ENCODE results near the gene COL27A1. TPM values are rescaled to one million over a fixed set of nuclear protein-coding genes. Genes with fewer than 3 reads are reported as not detected.
A peak's percentile ranks its signal among the peaks of the same experiment; 100 is the strongest.

COL27A1 gene
- polyA plus RNA-seq, 2 of the 4 experiments (the other 2 are of a cell fraction), result 6.9 to 20.6 TPM

- H3K27ac ChIP-seq, result no peak overlapping the region
- no peak for DNase-seq (ENCODE audit: low read depth in 1 of 2, low spot score in 1 of 2)
- H3K4me3 ChIP-seq, result no peak overlapping the region
- ChIA-PET CTCF (interaction anchor here (0.6 to 3.0 kb wide), 8 partner anchors 24 to 633 kb away, joined by 3 to 17 read pairs (median 4); no protein-coding TSS in a partner anchor), POLR2A (no interaction called here)
- no peak for FAIRE-seq
- 84% methylated on average over 8 of the region's 8 CpGs for WGBS (ENCODE audit: missing lambda C conversion rate)
- TF ChIP-seq JUNB (IDR thresholded peaks at IDR 0.05), result no peak
- TF ChIP-seq RARB (CRISPR knock-in tag; IDR thresholded peaks at IDR 0.05), result no peak
- TF ChIP-seq HOXB5 (CRISPR knock-in tag; IDR thresholded peaks at IDR 0.05), result no peak
- no peak for TF ChIP-seq ZNF302 (CRISPR knock-in tag; IDR thresholded peaks at IDR 0.05)
- H3K4me2 ChIP-seq, result no peak overlapping the region
- H3K4me1 ChIP-seq, result peaks cover 7% of the 10 kb centered on the region; the same call in 2 of the 3 replicates
- H3K9me3 ChIP-seq, result no peaks in the 10 kb centered on the region
- ATAC-seq, result peak; percentile 25 to 34; a peak in 3 of 6 replicates
Observed at GRCh38 chr9:114314881-114315722, 159.8 kb downstream of the COL27A1 start.

DNA sequence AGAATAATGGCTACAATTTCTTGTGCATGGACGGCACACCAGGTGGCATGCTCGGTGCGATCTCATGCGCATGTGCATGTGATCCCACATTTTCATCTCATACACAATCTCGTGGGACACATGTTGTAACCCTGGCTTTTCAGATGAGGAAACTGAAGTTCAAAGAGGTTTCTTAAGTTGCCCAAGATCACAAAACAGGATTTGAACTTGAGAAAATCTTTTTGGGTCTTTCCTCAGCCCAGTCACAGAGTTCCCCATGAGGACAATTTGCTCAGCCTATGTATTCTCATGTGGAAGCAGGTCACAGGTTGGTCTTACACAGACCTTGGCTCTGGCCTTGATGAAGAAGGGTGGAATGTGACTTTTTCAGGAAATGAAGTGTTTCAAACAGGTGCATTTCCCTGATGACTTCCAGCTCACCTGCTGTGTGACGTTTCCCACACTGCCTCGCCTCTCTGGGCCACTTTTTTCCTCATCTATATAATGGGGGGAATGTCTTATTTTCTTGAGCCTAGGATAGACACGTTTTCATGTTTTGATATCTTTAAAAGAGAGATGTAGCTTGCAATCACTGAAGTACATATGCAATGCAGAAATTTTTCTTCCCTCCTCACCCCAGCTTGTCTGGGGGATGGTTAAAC lies 160.5 kb downstream of the COL27A1 start:
- POLR2A ChIA-PET, result no interaction called here
- whole genome bisulfite sequencing (ENCODE audit: missing lambda C conversion rate), result 72% methylated on average over 8 of the region's 8 CpGs
- Histone ChIP-seq H3K27ac (no peak overlapping the region), H3K4me2 (no peak overlapping the region), H3K4me3 (no peak overlapping the region), H3K9me3 (no peaks in the 10 kb centered on the region), H3K4me1 (peaks cover 7% of the 10 kb centered on the region; the same call in 2 of the 3 replicates)
- ATAC-seq, result no peak
- no peak for DNase-seq (ENCODE audit: low read depth in 1 of 2, low spot score in 1 of 2)
- TF ChIP-seq RAD21 (conservative IDR thresholded peaks at IDR 0.05 in 1 of 2, IDR thresholded peaks at IDR 0.05 in 1 of 2) (no peak), TFCP2L1 (CRISPR knock-in tag; IDR thresholded peaks at IDR 0.05) (no peak)
- FAIRE-seq, result no peak
- CTCF ChIA-PET, result interaction anchor here (1.2 to 3.0 kb wide), 2 partner anchors 25 to 234 kb away, joined by 7 to 17 read pairs; no protein-coding TSS in a partner anchor

DNA sequence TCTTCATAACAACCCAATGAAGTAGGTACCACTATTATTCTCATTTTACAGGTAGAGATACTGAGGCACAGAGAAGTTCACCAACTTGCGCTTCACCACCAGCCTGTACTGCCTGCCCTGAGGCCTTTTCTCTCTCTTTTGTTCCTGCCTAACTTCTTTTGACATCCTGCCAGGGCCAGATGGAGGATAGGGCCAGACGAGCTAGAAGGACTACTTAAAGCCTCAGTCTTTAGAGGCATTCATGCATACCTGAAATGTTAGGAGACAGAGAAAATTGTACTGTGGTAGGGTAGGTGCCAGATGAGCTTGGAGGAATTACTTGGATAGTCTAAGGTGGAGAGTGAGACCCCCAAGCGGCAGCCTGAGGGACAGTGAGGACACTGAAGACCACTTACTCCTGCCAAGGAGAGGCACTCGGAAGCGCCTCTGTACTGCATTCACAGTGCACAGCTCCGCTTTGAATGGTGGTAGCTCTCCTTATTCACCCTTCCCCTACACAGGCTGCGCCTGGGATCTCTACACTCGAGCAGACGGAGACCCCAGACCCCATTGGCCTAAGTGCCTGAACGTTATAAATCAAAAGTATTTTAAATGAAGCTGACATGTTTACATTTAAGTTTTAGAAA lies 161.4 kb downstream of the COL27A1 start:
- ChIA-PET POLR2A (no interaction called here), CTCF (interaction anchor here (0.6 to 1.5 kb wide), 5 partner anchors 12 to 238 kb away, joined by 3 to 6 read pairs (median 5); no protein-coding TSS in a partner anchor)
- no peak overlapping the region for H3K4me2 ChIP-seq
- ATAC-seq (no peak), FAIRE-seq (no peak), DNase-seq (ENCODE audit: low read depth in 1 of 2, low spot score in 1 of 2) (no peak)
- peak overlapping the region in 1 of 2 experiments; percentile 71; a peak in 3 of 6 replicates for H3K27ac ChIP-seq
- H3K4me1 ChIP-seq, result peaks cover 7% of the 10 kb centered on the region; the same call in 2 of the 3 replicates
- 73% methylated on average over 10 of the region's 10 CpGs for WGBS (ENCODE audit: missing lambda C conversion rate)
- H3K9me3 ChIP-seq, result no peaks in the 10 kb centered on the region
- no peak overlapping the region for H3K4me3 ChIP-seq
- no peak for TF ChIP-seq HMGXB4 (CRISPR knock-in tag; IDR thresholded peaks at IDR 0.05; ENCODE audit: borderline replicate concordance)
- no peak for TF ChIP-seq EHMT2 (IDR thresholded peaks at IDR 0.05; ENCODE audit: low read depth)
- no peak for TF ChIP-seq MAFK (IDR thresholded peaks at IDR 0.05; ENCODE audit: partially characterized antibody)
- TF ChIP-seq CEBPB (IDR thresholded peaks at IDR 0.05), result no peak
- TF ChIP-seq PHF8 (IDR thresholded peaks at IDR 0.05; ENCODE audit: borderline replicate concordance, low read depth), result no peak
- TF ChIP-seq PBX3 (IDR thresholded peaks at IDR 0.05), result no peak
- no peak for TF ChIP-seq ZFP36 (IDR thresholded peaks at IDR 0.05; ENCODE audit: borderline replicate concordance, partially characterized antibody)
- no peak for TF ChIP-seq CBX2 (IDR thresholded peaks at IDR 0.05; ENCODE audit: borderline replicate concordance, low read depth)
- TF ChIP-seq, protein P1, sequence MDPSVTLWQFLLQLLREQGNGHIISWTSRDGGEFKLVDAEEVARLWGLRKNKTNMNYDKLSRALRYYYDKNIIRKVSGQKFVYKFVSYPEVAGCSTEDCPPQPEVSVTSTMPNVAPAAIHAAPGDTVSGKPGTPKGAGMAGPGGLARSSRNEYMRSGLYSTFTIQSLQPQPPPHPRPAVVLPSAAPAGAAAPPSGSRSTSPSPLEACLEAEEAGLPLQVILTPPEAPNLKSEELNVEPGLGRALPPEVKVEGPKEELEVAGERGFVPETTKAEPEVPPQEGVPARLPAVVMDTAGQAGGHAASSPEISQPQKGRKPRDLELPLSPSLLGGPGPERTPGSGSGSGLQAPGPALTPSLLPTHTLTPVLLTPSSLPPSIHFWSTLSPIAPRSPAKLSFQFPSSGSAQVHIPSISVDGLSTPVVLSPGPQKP (IDR thresholded peaks at IDR 0.05; ENCODE audit: low read depth, low read length), result no peak
- no peak for TF ChIP-seq CBX8 (IDR thresholded peaks at IDR 0.05)
- TF ChIP-seq NFE2L2 (conservative IDR thresholded peaks at IDR 0.05; ENCODE audit: low read length), result no peak
- TF ChIP-seq ZC3H11A (IDR thresholded peaks at IDR 0.05), result no peak
- TF ChIP-seq FOSL2 (IDR thresholded peaks at IDR 0.05), result no peak
- TF ChIP-seq FOSL2 (CRISPR knock-in tag; IDR thresholded peaks at IDR 0.05), result no peak
- no peak for TF ChIP-seq KDM1A (IDR thresholded peaks at IDR 0.05; ENCODE audit: low read depth)
- no peak for TF ChIP-seq GATA3 (IDR thresholded peaks at IDR 0.05; ENCODE audit: borderline replicate concordance)
- TF ChIP-seq RCOR1 (IDR thresholded peaks at IDR 0.05; ENCODE audit: low read depth, low read length), result no peak
- TF ChIP-seq REST (IDR thresholded peaks at IDR 0.05), result no peak

All from A549 (cell line).